DOHH2 (cell line): Measurements from ENCODE around the gene ACTBL2.

Source experiments
- H3F3A ChIP-seq: fragments of 200-600 bp; sonication (generic), shearing (Covaris generic); 2 replicates; pipeline ENCODE4 v1.6.0; 2016; ENCODE audit warnings: antibody characterized with exemption, mild to moderate bottlenecking; ENCODE audit not compliant: control insufficient read depth, insufficient read depth
- H3K27ac ChIP-seq: fragments of 200-600 bp; sonication (generic); 2 replicates; pipeline ENCODE4 v1.5.1; 2014; ENCODE audit warnings: low read depth, mild to moderate bottlenecking, low read length, moderate library complexity
- H3K27me3 ChIP-seq: fragments of 200-600 bp; sonication (generic); 2 replicates; pipeline ENCODE4 v1.6.1; 2014; ENCODE audit warnings: mild to moderate bottlenecking, low read length, mixed read lengths; ENCODE audit not compliant: control insufficient read depth
- H3K36me3 ChIP-seq: fragments of 200-600 bp; sonication (generic); 2 replicates; pipeline ENCODE4 v1.6.1; 2014; ENCODE audit warnings: mild to moderate bottlenecking, low read length, moderate library complexity, mixed read lengths; ENCODE audit not compliant: control insufficient read depth
- H3K4me1 ChIP-seq: fragments of 200-600 bp; sonication (generic); 2 replicates; pipeline ENCODE4 v1.6.1; 2014; ENCODE audit warnings: mild to moderate bottlenecking, low read length, mixed read lengths; ENCODE audit not compliant: control insufficient read depth
- H3K4me2 ChIP-seq: fragments of 200-600 bp; sonication (generic); 2 replicates; pipeline ENCODE4 v1.6.0; 2014; ENCODE audit warnings: mild to moderate bottlenecking, low read length, moderate library complexity
- H3K4me3 ChIP-seq: fragments of 200-600 bp; sonication (generic); 2 replicates; pipeline ENCODE4 v1.5.1; 2014; ENCODE audit warnings: mild to moderate bottlenecking, low read length, mixed read lengths
- H3K79me2 ChIP-seq: fragments of 200-600 bp; sonication (generic); 2 replicates; pipeline ENCODE4 v1.6.1; 2014; ENCODE audit warnings: mild to moderate bottlenecking, low read length, mixed read lengths; ENCODE audit not compliant: control insufficient read depth
- H3K9me2 ChIP-seq: fragments of 200-600 bp; sonication (generic); replicated peaks from 2 replicates; pipeline ENCODE4 v1.6.1; 2014; ENCODE audit warnings: mild to moderate bottlenecking, low read length, mixed read lengths; ENCODE audit not compliant: control insufficient read depth
- H3K9me3 ChIP-seq: fragments of 200-600 bp; sonication (generic); 2 replicates; pipeline ENCODE4 v1.6.1; 2014; ENCODE audit warnings: antibody characterized with exemption, low read length, mixed read lengths; ENCODE audit not compliant: control insufficient read depth, insufficient read depth
- H4K20me1 ChIP-seq: fragments of 200-600 bp; sonication (generic); 2 replicates; pipeline ENCODE4 v1.6.0; 2014; ENCODE audit warnings: low read depth, mild to moderate bottlenecking, antibody characterized with exemption, low read length, moderate library complexity; ENCODE audit not compliant: control insufficient read depth, insufficient read depth
- EZH2phosphoT487 ChIP-seq: fragments of 200-600 bp; sonication (generic); IDR thresholded peaks from 2 replicates; pipeline ENCODE4 v1.6.1; 2017; ENCODE audit warnings: borderline replicate concordance, mild to moderate bottlenecking, antibody characterized with exemption, low read length, moderate library complexity, mixed read lengths
- TF ChIP-seq, protein P1 (sequence below): fragments of 200-600 bp; sonication (generic); IDR thresholded peaks from one replicate; pipeline ENCODE4 v1.5.1; 2014; ENCODE audit warnings: antibody characterized with exemption, mild to moderate bottlenecking, low read depth, low read length; ENCODE audit not compliant: poor library complexity, severe bottlenecking

The ACTBL2 gene

DNA sequence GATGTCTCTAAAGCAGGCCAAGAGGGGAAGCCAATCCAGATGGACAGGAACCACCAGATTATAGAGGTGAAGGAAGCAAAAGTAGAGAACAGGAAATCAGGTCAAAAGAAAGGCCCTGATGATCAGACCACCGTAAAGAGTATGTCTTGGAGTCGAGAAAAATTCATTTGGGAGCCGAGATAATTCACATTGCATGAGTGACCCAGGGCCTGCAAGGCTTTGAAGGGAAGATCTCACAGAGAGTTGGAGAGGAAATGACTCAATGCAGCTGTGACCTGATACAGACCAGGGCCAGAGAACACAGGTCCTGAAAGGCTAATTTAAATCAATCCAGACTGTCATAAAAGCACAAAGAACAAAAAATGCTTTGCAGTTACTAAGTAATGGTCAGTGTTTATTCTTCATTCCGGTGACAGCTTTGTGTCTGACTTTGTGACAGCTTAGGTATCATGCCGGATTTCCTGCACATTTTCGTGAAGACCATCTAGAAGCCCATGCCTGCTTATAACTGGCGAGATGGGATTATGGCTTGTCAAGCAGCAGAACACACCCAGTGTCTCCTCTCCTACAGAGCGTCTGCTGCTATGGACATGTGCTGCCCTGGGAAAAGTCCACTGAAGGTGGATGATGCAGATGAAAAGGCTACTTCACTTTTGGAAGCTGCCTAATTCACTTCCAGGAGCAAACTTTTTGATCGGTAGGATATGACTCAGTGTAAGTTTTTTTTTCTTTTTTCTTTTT is 5.8 kb upstream of the ACTBL2 start:
- TF ChIP-seq EZH2phosphoT487 = no peak
- TF ChIP-seq, protein P1, sequence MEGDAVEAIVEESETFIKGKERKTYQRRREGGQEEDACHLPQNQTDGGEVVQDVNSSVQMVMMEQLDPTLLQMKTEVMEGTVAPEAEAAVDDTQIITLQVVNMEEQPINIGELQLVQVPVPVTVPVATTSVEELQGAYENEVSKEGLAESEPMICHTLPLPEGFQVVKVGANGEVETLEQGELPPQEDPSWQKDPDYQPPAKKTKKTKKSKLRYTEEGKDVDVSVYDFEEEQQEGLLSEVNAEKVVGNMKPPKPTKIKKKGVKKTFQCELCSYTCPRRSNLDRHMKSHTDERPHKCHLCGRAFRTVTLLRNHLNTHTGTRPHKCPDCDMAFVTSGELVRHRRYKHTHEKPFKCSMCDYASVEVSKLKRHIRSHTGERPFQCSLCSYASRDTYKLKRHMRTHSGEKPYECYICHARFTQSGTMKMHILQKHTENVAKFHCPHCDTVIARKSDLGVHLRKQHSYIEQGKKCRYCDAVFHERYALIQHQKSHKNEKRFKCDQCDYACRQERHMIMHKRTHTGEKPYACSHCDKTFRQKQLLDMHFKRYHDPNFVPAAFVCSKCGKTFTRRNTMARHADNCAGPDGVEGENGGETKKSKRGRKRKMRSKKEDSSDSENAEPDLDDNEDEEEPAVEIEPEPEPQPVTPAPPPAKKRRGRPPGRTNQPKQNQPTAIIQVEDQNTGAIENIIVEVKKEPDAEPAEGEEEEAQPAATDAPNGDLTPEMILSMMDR = no peak
- no peaks in the 10 kb centered on the region for H3K9me3 ChIP-seq
- no peak overlapping the region for H3K4me3 ChIP-seq
- no peaks in the 10 kb centered on the region for H3K79me2 ChIP-seq
- no peaks in the 10 kb centered on the region for H4K20me1 ChIP-seq
- H3K36me3 ChIP-seq = no peaks in the 10 kb centered on the region
- no peaks in the 10 kb centered on the region for H3K4me1 ChIP-seq
- H3K9me2 ChIP-seq = no peaks in the 10 kb centered on the region
- peaks cover 8% of the 10 kb centered on the region; the same call in 1 of the 2 replicates for H3K27me3 ChIP-seq
- H3F3A ChIP-seq = no peaks in the 10 kb centered on the region
- no peak overlapping the region for H3K4me2 ChIP-seq
- H3K27ac ChIP-seq = no peak overlapping the region

- H3K4me2 ChIP-seq = no peak overlapping the region
- no peak overlapping the region for H3K27ac ChIP-seq
- H3K36me3 ChIP-seq = no peaks in the 10 kb centered on the region
- no peaks in the 10 kb centered on the region for H3K79me2 ChIP-seq
- no peaks in the 10 kb centered on the region for H4K20me1 ChIP-seq
- H3F3A ChIP-seq = no peaks in the 10 kb centered on the region
- no peaks in the 10 kb centered on the region for H3K4me1 ChIP-seq
- no peaks in the 10 kb centered on the region for H3K9me3 ChIP-seq
- no peak overlapping the region for H3K4me3 ChIP-seq
- TF ChIP-seq, protein P1 = no peak
- no peak for TF ChIP-seq EZH2phosphoT487
- H3K27me3 ChIP-seq = 0 out of 2 replicates have a peak, but pooled peaks cover 5% of the 10 kb centered on the region
- no peaks in the 10 kb centered on the region for H3K9me2 ChIP-seq
Measured at GRCh38 chr5:57486027-57486602, 3.5 kb upstream of the ACTBL2 start.

- H3K79me2 ChIP-seq = no peaks in the 10 kb centered on the region
- no peaks in the 10 kb centered on the region for H3F3A ChIP-seq
- H3K27ac ChIP-seq = no peak overlapping the region
- H3K4me3 ChIP-seq = no peak overlapping the region
- no peaks in the 10 kb centered on the region for H3K27me3 ChIP-seq
- no peaks in the 10 kb centered on the region for H3K36me3 ChIP-seq
- H4K20me1 ChIP-seq = no peaks in the 10 kb centered on the region
- H3K9me2 ChIP-seq = no peaks in the 10 kb centered on the region
- H3K4me1 ChIP-seq = no peaks in the 10 kb centered on the region
- H3K9me3 ChIP-seq = no peaks in the 10 kb centered on the region
- no peak overlapping the region for H3K4me2 ChIP-seq
- TF ChIP-seq, protein P1 = no peak
- no peak for TF ChIP-seq EZH2phosphoT487
Measured at GRCh38 chr5:57478826-57479225, 3.8 kb downstream of the ACTBL2 start.
